ENCODE results near the gene ADA. TPM values are rescaled to one million over a fixed set of nuclear protein-coding genes. Genes with fewer than 3 reads are reported as not detected.
"Not testable (repeated sequence)": the region's sequence is repeated elsewhere in the genome, so short reads cannot be mapped to it uniquely, and the experiment has no call there.

Gene ADA
- total RNA-seq, 1 donor from 2014 or later = 55.5 TPM

DNA sequence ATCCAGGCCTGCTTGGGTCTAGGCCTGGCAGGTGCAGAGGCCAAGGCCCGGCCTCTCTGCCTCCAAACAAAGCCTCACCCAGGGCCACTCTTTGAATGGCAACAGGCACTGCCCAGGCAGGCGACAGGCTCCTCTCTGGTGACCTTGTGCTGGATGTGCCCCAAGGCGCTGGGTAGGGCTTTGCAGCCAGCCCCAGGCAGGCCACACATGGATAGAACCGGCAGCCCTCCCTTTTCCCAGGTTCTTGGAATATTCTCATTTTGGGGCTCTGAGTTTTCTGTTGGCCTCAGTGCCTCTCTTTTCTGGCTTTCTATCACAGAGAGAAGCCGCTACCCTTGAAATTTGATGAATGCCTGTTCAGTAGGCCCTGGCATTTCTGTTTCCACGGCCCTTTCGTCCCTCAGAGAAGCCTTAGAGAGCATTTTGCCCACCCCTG is 50.2 kb downstream of the ADA start:
- no peak for DNase-seq (ENCODE audit: extremely low read depth, low read depth, low spot score)

DNA sequence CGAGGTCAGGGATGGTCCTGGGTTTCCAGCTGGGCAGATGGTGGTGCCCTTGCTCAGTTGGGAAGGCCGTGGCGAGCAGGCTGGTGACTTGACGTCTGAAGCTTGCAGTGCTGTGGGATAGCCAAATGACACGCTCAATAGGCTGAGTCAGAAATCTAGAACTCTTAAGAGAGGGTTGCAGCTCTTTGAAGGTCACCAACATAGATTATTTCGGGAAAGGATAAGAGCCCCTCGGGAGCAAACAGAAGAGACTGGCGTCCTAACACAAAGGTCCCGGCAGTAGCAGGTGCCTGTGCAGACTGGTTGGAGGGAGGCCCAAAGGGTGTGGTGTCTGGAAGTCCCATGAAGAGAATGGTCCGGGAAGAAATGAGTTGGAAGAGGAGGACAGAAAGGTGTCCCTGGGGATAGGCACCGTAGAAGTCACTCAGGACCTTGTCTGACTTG is 50.7 kb downstream of the ADA start:
- DNase-seq (ENCODE audit: extremely low read depth, low read depth, low spot score) = no peak

DNA sequence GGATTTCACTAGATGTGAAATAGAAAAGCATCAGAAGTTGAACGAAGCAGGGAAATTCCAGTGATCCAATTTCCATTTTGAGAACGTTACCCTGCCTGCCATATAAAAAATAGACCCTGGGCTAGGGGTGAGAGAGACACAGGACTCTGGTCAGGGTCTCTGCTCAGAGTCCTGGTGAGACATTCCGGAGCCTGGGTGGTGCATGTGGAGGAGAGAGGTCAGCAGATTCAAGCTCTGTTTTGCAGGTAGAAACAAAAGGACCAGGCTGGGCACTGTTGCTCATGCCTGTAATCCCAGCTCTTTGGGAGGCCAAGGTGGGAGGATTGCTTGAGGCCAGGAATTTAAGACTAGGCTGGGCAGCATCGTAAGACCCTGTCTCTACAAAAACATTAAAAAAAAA is 51.2 kb downstream of the ADA start:
- no peak for DNase-seq (ENCODE audit: extremely low read depth, low read depth, low spot score)

DNA sequence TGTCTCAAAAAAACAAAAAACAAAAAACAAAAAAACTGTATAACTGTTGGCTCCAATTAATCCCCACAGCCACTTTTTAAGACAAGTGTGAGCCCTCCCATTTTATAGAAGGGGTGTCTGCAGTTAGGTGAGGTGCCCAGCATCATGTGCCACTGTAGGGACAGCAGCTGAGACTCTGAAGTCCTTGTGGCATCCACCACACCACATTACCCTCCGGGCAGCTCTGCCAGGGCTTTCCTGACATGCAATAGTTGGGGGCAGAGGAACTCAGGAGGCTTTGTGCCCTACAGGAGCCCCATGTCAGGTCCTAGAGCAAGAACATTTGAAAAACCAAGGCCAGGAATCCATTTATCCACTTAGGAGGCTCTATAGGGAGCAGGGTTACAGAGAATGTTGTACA is 51.8 kb downstream of the ADA start:
- DNase-seq (ENCODE audit: extremely low read depth, low read depth, low spot score) = no peak

DNA sequence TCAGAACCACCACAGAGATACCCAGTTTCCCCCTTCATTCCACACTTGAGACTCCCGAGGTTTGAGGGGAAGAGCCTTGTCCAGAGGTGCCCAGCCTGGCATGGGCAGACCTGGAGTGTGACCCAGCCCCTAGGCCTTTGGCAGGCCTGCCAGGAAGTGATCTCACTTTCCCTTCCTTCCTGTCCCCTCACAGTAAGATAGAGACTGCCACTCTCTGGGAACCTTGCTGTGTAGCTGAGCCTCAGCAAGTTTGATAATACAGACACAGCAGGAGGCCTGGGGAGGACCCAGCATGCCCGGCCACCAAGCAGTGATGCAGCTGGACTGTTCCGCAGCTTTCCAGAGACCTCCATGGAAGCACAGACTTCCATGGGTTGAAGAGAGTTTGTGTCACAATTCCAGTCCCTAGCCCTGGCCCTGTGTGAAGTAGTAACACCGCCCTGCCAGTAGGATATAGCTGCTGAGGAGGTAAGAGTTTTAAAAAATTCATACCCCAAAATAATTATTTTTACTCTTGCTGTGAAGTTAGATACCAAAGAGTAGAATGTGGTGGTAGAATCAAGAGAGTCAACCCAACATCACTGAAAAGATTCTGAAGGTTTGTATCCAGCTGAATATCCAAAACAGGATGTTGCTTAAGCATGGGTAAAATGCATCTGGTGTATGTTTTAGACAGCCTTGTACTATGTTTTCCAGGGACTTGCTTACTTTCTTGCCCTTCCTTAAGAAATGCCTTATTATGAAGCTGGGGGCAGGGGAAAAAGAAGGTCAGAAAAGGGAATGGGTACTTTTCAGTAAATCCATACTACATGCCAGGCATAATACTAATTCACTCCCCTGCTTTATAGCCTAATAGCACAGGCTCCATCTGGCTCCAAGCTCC is 52.8 kb downstream of the ADA start:
- no peak for DNase-seq (ENCODE audit: extremely low read depth, low read depth, low spot score)

DNA sequence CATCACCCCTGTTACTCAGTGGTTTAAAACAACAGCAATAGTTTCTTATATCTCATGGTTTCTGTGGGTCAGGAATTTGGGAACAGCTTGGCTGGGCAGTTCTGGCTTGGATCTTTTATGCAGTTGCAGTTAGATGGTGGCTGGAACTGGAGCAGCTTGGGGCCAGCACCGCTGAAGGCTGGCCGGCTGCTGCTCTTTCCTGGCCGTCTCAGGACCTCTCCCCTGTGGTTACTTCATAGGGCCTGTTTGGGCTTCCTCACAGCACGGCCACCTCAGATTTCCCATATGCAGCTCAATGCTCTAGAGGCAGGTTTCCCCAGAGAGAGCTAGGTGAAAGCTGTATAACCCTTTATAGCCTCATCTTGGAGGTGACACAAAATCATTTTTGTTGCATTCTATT is 53.6 kb downstream of the ADA start:
- no peak for DNase-seq (ENCODE audit: extremely low read depth, low read depth, low spot score)

DNA sequence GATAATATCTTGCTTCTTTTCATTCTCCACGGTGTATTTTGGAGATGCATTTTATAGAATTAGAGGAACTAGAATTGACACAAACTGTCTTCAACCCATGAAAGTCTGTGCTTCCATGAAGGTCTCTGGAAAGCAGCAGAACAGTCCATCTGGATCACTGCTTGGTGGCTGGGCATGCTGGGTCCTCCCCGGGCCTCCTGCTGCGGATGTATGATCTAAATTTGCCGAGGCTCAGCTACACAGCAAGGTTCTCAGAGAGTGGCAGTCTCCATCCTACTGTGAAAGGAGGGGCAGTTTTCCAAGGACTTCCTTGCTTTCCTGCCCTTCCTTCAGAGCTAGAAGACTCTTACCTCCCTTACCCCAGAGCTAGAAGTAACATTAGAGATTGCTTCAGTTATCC is 54.0 kb downstream of the ADA start:
- DNase-seq (ENCODE audit: extremely low read depth, low read depth, low spot score) = no peak

DNA sequence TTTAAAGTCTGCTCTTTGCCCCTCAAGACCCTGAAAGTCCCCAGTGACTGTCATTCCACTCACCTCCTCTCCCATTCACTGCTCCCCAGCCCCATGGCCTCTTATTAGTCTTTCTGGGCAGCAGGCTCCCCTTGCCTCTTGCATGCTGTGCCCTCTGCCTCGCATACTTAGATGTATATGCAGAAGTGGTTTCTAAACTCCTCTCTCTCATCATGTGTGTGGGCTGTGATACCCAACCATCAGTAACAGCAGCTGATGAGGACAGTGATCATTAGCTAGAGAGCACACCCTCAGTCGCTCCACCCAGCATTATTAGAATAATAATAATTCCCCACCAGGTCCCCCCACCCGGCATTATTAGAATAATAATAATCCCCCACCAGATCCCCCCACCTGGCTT is 54.6 kb downstream of the ADA start:
- no peak for DNase-seq (ENCODE audit: extremely low read depth, low read depth, low spot score)

DNA sequence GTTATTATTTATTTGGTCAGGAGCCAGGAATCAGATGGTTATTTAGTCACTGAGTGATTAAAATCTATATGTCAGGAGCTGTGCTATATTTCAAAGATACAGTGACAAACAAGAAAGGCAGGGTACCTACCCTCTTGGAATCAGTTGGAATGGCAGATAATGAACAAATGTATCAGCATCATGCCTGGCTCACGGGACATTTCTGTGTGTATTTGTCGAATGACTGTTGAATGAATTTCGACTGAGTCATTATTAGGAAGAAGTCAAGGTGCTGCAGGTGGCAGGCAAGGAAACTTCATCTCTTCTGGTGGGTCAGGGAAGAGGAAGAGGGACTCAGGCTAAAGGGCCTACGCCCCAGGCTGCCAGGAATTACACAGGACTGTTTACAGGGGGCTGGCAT is 55.5 kb downstream of the ADA start:
- no peak for DNase-seq (ENCODE audit: extremely low read depth, low read depth, low spot score)

DNA sequence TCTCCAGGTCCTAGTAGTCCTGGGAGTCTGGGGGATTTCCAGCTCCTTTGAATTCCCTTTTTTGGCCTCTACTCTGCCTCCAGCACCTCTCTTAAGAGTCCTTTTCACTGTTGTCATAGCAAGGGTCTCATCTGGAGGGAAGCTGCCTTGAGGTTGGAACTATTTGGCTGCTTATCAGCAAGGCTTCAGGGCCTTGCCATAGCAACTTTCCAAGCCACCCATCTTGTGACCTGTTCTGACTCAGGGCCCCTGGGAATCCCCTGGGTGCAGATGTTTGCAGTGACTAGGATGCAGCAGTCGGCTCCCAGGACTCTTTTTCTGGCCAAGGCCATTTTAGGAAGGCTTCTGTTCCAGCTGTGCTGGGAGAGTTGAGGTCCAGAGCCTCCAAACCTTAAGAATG is 56.8 kb downstream of the ADA start:
- no peak for DNase-seq (ENCODE audit: extremely low read depth, low read depth, low spot score)

DNA sequence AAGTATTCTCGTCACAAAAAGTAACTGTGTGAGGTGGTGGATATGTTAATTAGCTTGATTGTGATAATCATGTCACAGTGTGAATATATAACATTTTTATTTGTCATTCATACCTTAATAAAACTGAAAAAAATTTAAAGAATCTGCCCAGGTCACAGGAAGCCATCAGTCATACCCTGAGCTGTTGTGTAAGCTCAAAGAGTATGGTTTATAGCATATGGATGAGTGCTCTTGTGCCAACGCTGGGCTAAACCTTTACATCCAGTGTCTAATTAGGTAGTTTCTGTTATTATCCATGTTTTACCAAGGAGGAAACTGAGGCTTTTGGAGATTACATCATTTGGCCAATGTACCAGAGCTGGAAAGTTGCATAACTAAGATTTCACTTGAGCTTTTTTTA is 57.7 kb downstream of the ADA start:
- DNase-seq (ENCODE audit: extremely low read depth, low read depth, low spot score) = no peak

DNA sequence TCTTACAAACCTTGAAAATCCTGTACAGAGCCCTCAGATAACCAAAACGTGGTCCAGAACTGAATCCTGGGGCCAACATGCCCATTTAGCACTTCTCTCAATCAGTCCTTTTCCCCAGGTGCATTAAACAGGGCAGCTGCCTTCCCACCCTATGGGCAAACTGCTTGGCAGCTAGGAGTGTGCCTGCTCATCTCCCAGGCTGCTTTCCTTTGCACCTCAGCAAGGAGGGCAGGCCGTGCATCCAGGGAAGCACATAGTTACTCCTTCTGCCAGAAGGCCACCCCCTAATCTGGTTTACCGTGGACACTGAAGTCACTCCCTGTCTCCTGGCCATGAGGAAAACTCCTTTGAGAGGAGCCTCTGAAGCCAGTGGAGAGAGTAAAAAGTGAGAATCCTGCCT is 59.1 kb downstream of the ADA start:
- no peak for DNase-seq (ENCODE audit: extremely low read depth, low read depth, low spot score)

DNA sequence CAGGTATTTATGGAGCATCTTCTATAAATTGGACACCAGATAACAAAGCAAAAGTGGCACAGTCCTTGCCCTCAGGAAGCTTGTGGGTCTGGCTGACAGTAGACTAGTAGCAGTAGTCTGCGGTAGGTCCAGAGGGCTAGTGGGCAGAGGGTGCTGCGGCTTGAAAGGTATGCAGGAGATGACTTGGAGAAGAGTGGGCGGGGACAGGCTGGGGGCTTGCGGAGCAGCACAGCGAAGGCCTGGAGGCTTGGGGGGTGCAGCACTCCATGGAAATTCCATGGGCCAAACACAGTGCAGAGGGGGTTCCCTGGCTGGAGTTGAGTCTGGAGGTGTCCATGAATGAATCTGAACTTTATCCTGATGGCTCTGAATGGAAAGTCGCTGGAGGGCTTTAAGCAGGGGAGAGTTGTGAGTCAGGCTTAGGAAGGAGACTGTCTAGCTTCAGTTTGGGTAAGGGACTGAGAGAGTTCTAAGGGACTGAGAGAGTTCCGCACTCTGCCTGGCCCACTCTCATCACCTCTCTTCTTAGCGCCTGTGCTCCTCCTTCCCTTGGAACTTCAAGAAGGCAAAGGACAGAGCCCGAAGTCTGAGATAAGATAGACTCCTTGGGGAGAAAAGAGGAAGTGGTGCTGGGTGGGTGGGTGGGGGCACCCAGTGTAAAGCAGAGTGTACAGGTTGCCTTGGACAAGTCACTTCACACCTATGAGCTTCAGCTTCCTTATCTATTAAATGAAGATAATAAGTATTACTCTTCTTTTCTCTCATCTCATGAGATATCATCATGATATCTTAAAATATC is 60.3 kb downstream of the ADA start:
- DNase-seq (ENCODE audit: extremely low read depth, low read depth, low spot score) = no peak

DNA sequence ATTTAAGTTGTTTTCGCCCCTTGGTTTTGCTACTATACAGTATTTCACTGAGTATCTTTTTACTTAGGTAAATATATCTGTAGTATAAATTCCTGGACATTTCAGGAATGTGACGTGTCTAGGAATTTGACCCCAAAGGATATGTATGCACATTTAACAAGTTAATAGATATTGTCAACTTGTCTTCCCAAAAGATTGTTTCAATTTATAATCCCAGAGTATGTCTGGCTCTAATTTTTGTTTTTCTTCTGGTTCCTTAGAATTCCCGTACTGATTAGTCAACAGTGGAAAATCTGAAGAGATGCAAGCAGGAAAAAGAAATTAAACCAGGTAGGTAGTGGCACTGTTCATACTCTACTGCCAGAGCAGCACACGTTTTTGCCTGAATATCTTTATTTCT is 62.0 kb downstream of the ADA start:
- no peak for DNase-seq (ENCODE audit: extremely low read depth, low read depth, low spot score)

DNA sequence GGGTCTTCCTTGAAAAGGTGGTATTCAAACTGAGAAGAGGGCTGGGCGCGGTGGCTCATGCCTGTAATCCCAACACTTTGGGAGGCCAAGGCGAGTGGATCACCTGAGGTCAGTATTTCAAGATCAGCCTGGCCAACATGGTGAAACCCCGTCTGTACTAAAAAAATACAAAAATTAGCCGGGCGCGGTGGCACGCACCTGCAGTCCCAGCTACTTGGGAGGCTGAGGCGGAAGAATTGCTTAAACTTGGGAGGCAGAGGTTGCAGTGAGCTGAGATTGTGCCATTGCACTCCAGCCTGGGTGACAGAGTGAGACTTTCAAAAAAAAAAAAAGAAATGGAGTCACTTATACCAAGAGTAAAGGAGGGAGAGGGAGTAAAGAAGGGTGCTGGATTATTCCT is 63.2 kb downstream of the ADA start:
- DNase-seq (ENCODE audit: extremely low read depth, low read depth, low spot score) = not testable (repeated sequence)

DNA sequence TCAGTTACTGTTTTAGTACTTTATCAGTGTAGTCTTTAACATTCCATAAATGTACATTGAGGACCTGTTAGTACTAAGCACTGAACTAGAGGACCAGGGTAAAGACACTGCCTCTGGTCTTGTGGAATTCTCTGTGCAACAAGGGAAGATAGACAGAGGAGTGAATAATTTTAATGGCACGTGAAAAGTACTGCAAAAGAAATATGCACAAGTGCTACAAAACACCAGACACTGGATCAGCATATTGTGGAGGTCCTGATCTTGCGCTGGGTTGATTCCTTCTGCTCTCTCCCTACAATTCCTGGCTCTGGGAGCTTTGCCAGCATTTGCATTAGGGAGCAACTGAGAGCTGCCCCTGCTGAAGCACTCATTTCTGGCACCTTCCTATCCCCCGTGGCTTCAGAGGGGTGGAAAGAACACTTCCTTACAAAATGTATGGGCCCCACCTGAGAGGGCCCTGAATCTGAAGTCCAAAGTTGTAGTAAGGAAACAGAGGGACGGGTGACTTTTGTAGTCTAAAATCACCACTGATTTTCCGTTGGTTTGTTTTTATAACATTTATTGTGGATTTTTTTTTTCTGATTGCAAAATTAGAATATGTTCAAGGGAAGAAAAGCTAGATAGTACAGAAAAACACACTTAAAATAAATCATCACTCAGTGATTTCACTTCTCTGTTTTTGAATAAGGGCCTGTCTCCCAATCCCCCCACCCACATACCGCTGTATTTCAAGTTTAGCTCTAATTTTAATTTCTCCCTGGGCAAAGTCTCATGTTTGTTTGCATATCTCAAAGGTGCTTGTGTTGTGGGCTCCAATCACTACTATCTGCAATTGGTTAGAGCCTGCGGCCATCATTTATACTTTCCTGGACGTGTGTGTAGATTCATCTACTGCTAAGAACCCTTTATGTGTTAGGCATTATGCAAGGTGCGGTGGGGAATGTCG is 64.2 kb downstream of the ADA start:
- DNase-seq (ENCODE audit: extremely low read depth, low read depth, low spot score) = no peak

DNA sequence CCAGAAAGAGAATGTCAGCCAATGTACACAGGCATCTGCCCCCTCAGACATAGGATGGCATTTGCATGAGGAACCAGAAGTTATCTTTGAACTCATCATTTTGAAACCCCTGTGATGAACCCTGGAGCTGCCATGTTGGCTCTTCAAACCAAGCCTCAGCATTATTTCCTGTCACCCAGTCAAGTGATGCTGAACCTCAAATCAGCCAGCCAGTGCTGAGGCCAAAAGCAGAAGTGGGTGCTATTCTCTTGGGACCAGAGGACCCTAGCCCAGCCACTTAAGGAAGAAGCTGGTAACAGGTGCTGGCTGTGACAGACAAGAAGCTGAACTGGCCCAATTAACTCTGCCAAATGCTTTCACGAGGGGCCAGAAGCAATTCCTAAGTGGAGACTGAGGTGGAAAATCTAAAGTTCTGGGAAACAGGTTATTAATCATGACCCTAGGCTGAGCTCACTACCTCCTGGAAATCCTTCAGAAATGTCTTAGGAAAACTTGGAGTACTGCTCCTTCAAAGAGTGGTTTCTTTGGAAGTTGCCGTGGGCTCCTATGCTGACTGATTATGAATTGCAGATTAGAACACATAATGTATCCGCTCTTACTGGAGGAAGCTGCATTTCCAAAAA is 65.1 kb downstream of the ADA start:
- no peak for DNase-seq (ENCODE audit: extremely low read depth, low read depth, low spot score)

DNA sequence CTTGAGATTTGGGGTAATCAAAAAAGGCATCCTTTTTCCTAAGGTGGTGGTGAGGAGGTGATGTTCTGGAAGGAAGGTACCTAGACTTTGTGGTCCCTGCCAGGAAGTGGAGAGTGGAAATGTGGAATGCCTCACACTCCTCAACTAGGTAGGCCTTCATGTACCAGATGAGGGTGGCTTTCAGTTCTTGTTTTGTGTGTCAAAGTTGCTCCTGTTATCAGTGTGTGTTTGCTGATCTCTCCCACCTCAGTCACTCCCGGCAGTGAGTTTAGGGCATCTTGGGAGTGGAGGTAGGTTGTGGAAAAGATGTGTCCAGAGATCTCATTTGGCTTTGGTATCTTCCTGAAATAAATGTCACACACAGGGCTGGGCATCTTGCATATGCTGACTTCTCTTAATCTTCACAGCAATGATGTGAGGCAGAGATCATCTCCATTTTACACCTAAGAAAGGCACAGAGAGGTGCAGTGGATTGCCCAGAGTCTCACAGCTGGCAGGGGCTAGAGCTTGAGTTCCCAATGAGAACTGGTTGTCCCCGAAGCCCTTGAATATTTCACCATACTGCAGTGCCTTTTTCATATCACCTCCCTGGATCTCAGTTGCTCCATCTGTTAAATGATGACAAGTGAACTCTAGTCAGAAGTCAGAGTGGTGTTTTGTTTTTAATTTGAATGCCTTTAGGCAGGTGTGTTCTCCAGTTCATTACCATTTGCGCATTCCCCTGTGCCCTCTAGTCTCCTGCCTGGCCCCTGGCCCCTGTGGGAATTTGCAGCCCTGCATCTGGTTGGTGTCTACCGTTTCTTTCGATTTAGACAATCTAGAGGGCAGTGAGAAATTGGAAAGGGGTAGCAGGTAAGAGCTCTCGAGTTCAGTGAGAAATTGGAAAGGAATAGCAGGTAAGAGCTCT is 66.2 kb downstream of the ADA start:
- no peak for DNase-seq (ENCODE audit: extremely low read depth, low read depth, low spot score)

DNA sequence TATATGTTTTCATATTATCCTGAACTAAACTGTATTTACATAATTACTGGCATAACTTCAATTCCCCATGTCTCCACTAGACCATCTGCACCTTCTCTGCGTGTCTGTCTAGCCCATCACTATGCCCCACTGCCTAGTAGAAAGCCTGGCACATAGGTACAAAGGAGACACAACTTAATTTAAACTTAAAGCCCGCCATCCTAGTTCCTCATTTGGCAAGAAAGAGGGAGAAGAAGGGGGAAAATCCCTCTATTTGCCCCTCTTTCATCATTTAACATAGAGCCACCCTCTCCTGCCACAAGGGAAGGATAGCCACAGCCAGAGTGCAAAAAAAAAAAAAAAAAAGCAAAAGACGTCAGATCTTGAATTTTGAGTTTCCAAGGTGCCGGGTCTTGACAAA is 67.3 kb downstream of the ADA start:
- DNase-seq (ENCODE audit: extremely low read depth, low read depth, low spot score) = no peak

All from glomerular endothelial cell (primary cell).